Activated T-helper 1 cell treated with Interleukin-2 at 50 U/mL for 16 hours (primary cell): Measurements from ENCODE around the gene EVI2A.
A peak's percentile ranks its signal among the peaks of the same experiment; 100 is the strongest.
"Not testable (repeated sequence)": the region's sequence is repeated elsewhere in the genome, so short reads cannot be mapped to it uniquely, and the experiment has no call there.

Experiments used
- DNase-seq: peaks from one replicate; pipeline ENCODE4 v3.0.0-alpha.2; 2020; ENCODE audit warnings: low read depth

The EVI2A gene

GRCh38 chr17:31312223-31312622, 9.2 kb downstream of the EVI2A start:
- DNase-seq, result not testable (repeated sequence)

DNA sequence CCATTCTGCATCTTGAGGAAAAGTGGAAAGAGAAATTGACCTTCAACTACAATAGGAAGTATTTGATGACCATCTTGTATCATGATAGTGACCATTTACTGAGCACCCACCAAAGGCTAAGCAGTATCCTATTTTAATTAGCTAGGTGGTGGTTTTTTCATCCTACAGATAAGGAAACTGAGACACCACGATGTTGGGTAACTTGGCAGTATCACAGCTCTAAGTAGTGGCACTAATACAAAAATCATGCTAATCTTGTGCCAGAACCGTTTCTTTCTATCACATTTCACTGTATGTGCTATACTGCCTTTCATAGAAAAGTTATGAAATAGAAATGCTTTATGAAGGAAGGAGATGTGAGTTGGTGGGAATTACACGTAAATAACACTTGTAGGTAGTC, 9.9 kb downstream of the EVI2A start:
- DNase-seq, result no peak

GRCh38 chr17:31310886-31311285, 10.5 kb downstream of the EVI2A start:
- no peak for DNase-seq

GRCh38 chr17:31310260-31310659, 11.2 kb downstream of the EVI2A start:
- peak; percentile 33 for DNase-seq

DNA sequence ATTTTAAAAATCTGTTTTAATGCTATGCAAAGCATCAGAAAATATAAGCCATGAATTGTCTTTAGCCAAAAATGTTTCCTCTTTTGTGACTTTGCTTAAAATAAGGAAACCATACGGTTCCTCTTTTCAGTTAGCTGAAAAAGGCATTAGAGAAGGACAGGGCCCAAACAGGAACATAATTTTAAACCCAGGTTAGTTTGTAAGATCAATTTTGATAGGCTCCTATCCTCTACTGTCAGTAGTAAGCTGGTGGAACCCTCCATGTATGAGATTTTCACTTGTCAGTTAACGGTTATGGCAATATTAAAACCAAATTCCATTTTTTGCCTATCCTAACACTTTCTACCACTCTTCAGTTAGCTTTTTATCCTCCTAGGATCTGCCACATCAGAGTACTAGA, 11.9 kb downstream of the EVI2A start:
- DNase-seq, result no peak

DNA sequence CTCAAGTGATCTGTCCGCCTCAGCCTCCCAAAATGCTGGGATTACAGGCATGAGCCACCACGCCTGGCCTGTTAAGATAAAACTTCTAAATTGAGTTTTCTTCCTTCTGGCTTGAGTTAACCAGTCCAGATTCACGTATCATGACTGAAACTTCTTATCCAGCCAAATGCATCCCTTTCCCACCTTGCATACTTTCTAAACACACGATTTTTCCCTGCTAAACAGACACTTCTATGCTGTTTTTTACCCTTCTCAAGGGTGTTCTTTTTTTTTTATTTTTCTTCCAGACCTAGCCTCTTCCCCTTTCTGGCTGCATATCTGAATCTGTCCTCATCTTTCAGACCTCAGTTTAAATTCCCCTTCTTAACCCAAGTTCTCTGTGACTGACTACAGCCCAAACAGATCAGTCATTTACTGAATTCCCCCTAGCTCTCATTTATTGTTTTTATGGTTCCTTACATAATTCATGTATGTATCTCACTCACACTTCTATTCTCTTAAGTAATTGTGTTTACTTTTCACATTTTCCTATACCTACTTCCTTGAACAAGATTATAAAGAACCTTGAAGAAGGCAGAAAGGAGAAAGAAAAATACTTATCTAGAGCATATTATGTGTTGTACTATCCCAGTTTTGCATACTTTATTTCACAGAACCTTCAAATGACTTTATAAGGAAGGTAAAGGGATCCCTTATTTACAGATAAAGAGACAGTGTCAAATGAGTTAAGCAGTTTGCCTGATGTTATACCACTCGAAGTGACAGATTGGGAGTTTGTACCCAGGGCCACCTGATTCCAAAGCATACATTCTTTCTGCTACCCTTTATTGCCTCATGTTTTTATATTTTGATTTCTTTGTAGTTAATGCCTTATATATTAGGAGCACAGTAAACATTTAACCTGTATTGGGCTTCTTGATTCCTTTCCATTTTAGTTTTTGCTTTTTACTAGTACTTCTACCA, 12.8 kb downstream of the EVI2A start:
- no peak for DNase-seq

- DNase-seq, result no peak
Measured at GRCh38 chr17:31307640-31308039, 13.8 kb downstream of the EVI2A start.

DNA sequence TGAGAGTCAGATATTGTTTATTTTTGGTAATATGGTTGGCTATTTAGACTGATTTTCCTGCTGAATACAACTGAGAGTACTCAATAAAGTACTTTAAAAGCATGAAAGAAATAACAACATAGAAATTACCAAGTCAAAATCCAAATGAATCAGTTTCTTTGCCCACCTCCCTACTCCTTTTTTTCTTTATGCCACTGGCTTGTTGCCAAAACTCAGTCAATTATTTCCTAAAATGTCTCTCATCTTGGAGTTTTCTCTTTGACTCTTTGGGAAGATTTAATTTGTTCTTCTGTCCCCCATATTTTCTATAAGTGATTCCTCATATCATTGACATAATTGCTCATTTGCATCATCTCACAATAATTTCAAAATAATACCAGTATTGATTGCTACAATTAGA, 21.8 kb downstream of the EVI2A start:
- DNase-seq, result no peak

DNA sequence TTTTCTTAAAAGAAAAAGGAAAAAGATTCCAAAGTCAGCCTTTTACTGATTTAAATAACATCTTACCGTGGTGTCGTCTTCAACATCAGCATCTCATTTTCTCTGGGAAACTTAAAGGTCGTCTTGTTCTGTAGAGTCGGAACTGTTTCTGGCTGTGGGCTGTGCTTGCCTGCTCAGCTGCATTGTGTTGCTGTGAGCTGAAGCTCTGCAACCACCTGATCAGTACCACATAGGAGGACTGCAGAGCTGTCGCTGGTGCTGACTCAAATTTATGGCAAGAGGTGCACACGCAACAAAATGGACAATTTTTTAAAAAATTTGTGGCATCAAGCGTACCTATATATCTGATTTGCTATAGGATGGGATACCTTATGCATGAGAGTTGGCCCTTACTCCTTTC, 24.3 kb downstream of the EVI2A start, which contains the start of gene OMG:
Gene OMG (minus strand): TSS at position 150 of the 400 bp plus-strand sequence. CDS start 908 bp downstream, outside the sequence.
- no peak for DNase-seq

GRCh38 chr17:31296142-31296541, 25.3 kb downstream of the EVI2A start:
- no peak for DNase-seq

DNA sequence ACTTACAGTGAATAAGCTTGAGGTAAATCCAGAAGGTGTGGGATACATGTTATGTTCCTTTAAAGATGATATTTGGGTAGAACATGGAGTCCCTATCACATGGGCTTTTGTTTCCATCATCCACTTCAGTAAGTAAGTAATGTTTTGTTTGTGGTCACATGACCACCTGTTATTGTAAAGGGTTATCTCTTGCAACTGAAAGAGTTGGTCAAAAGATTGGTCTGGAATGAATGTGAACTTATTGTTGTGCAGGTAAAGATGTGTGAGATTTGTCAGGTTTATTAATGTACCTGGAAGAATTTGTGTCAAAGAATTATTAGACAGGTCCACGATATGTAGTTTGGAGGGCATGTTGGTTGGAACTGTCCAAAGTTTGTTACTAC, 25.9 kb downstream of the EVI2A start:
- DNase-seq, result no peak

DNA sequence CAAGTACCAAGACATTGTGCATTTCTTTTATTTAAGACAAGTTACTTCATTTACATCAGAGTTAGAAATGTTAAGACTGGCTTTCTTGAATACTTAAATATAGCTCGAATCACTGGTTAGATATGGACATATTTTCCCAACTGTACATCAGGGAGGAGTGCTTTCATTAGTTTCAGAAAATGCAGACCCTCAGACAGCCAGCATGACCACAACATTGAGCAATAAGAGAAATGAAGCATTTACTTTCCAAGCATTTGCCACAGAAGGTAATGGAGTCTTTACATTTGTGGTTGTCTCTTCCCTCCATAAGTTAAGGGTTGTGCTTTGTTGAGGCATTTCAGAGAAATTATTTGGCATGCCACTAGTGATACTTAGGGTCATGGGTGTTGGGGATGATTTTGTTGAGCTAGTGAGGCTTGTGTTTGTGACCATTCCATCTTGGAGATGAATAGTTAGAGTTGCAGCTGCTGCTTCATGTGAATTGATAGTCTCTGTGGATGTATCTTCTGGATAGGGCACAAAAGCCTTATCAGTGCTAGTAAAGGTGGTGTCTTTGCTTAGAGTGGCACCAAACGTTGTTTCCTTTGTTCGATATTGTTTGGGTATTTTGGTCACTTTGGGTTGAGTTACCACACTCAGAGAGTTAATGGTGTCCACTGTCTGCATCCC, 26.5 kb downstream of the EVI2A start:
- no peak for DNase-seq

- DNase-seq, result no peak
Measured at GRCh38 chr17:31294231-31294630, 27.2 kb downstream of the EVI2A start.

GRCh38 chr17:31293581-31293980, 27.8 kb downstream of the EVI2A start:
- no peak for DNase-seq

GRCh38 chr17:31291820-31292219, 29.6 kb downstream of the EVI2A start:
- no peak for DNase-seq

DNA sequence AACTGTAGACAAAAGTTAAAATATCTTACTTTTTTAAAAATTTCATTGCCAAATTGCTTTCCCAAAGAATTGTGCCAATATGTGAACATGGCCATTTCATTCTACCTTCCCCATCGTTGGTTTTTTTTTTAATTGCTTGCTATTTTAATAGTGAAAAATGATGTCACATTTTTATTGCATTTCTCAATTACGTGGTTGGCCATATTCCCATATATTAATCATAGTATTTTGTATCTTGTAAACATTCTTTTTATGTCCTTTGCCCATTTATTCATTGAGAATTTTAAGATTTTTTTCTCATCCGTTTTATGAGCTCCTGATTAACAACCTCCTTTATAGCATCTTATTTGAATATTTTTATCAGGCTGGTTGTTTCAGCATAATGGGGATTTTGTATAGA, 31.6 kb downstream of the EVI2A start:
- no peak for DNase-seq

DNA sequence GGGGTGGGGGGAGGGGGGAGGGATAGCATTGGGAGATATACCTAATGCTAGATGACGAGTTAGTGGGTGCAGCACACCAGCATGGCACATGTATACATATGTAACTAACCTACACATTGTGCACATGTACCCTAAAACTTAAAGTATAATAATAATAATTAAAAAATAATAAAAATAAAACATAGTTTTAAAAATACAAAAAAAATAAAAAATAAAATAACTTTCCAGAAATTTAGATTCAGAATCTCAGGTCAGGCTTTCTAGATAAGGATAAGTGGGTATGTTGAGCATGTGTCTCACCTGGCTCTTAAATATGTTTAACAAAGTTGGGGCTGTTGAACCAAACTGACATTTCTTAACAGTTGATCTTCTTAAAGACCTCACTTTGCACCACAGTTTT, 33.5 kb downstream of the EVI2A start:
- DNase-seq, result not testable (repeated sequence)

DNA sequence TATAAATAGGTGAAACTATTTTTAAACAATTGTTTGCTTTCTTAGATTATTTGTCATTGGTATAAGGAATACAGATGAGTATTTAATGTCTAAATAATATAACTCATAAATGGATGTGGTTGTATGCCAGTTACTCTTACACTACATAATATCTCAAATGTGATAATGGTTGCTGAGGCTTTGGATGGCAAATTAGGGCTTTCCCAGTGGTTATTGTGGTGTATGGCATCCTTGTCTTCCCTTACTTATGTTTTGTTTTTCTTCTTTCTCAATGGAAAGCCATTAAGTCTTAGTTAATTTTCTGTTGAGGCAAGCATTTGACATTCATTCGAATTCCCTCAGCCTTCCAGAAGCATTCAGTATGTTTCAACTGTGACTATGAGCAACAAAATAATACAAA, 34.8 kb downstream of the EVI2A start:
- DNase-seq, result no peak

- no peak for DNase-seq
Measured at GRCh38 chr17:31283841-31284240, 37.6 kb downstream of the EVI2A start.

DNA sequence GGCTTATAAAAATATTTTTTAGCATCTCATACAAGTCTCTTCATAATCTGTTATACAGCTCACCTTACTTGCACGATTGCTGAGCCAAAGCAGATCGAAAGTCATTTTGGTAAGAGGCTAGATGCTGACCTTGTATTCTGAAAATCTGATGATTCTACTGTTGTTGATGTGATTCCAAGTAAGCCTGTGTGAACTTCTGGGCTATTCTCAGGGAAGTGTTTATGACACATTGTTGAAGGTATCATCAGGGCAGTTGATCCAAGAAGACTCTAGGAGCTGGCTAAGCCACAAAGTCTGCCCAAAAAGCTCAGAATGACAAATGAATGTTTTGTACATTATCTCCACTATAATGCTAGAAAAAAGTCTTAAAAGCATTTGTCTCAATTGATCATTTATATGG, 40.4 kb downstream of the EVI2A start:
- DNase-seq, result no peak

DNA sequence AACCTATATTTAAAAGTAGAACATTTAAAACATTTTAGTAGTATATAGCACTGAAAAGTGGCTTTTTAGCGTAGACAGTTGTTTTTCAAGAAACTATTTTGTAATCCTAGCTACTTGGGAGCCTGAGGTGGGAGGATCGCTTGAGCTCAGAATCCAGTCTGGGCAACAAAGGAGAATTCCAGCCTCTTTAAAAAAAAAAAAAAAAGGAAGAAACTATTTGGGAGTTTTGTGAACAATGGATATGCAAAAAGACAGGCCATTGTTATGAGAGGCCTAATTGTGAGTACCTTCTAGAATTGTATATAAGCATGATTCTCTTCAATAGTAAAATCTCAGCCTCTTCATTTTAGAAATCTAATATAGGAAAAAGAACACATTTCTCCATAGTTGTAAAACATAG, 42.0 kb downstream of the EVI2A start:
- DNase-seq, result no peak

DNA sequence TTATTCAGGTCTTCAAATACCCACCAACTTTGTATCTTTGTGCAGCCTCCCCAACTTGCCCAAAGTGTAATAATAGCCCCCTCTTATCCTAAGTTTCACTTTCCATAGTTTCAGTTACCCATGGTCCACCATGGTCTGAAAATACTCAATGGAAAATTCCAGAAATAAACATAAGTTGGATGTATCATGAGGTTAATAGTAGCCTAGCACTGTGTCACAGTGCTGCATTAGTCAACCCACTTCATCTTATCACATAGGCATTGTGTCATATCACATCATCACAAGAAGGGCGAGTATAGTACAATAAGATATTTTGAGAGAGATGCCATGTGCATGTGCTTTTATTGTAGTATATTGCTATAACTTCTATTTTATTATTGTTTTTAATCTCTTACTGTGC, 46.3 kb downstream of the EVI2A start:
- DNase-seq, result no peak

GRCh38 chr17:31274252-31274651, 47.2 kb downstream of the EVI2A start:
- no peak for DNase-seq
